AG09309 (cell line): Measurements from ENCODE around the gene NRG3.

Experiments used
- DNase-seq: peaks from one replicate; pipeline ENCODE4 v3.0.0-alpha.2; 2010; ENCODE audit warnings: low read depth
- H3K4me3 ChIP-seq: 2 replicates; pipeline ENCODE4 v1.5.1; 2011; ENCODE audit warnings: mild to moderate bottlenecking, low read depth, low read length, moderate library complexity; ENCODE audit not compliant: control insufficient read depth
- TF ChIP-seq, protein P1 (sequence below): IDR thresholded peaks from 2 replicates; pipeline ENCODE4 v1.5.1; 2011; ENCODE audit warnings: mild to moderate bottlenecking, low read depth, low read length, inconsistent platforms; ENCODE audit not compliant: insufficient read depth, control insufficient read depth; ENCODE audit errors: missing control alignments

NRG3 gene

DNA sequence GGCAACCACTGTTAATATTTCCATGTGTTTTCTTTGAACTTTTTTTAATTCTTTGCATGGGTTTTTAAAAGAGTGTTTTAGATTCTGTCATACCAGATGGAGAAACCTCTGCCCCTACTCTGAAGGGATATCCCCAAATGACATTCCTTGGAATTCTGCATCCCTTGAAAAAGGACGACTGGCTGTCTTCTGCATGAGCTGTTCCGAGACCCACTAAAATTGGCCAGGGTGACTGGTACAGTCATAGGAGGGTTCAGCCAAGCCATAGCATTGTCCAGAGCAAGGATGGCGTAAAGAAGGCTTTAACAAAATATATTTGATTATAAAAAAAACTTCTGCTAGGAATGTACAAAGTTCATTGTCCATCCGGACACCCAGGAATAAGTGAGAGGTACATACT, 952.9 kb downstream of the NRG3 start:
- TF ChIP-seq, protein P1, sequence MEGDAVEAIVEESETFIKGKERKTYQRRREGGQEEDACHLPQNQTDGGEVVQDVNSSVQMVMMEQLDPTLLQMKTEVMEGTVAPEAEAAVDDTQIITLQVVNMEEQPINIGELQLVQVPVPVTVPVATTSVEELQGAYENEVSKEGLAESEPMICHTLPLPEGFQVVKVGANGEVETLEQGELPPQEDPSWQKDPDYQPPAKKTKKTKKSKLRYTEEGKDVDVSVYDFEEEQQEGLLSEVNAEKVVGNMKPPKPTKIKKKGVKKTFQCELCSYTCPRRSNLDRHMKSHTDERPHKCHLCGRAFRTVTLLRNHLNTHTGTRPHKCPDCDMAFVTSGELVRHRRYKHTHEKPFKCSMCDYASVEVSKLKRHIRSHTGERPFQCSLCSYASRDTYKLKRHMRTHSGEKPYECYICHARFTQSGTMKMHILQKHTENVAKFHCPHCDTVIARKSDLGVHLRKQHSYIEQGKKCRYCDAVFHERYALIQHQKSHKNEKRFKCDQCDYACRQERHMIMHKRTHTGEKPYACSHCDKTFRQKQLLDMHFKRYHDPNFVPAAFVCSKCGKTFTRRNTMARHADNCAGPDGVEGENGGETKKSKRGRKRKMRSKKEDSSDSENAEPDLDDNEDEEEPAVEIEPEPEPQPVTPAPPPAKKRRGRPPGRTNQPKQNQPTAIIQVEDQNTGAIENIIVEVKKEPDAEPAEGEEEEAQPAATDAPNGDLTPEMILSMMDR, result no peak
- H3K4me3 ChIP-seq, result no peak overlapping the region

DNA sequence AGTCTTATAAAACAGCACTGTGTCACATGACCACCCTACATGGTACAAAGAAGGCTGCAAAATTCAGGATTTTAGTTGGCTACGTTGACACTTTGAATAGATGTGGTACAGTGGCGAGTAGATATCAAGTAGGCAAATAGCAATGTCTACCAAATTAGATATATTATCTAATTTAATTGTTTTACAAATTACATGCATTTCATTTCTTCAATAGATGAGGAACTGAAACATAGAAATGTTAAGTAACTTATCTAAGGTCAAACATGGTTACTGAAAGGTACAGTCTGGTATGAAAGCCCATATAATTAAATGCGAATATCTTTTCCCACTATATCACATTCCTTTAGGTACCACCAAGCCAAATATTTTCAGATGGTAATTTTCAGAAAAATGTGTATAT, 972.2 kb downstream of the NRG3 start:
- H3K4me3 ChIP-seq, result no peak overlapping the region
- DNase-seq, result no peak
- TF ChIP-seq, protein P1, result no peak

More for the DNA sequence above, 952.9 kb downstream of the NRG3 start:
- no peak for DNase-seq

DNA sequence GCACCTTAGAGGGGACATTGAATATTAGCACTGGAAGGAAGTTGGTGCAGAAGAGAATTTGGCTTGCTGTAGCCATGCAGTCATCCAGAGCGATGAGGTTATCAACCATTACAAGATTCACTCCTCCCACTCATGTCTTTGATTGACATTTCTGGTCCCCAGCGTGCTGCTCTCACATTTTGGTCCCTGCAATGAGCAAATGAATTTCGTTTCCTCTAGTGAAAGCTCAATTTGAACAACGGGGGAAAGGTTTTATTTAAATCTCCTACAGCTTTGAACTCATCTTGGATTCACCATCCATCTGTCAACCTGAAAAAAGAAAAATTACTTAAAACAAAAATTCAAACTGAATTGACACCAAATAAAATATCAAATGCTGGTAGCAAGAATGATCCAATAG, 975.2 kb downstream of the NRG3 start:
- H3K4me3 ChIP-seq, result no peak overlapping the region
- TF ChIP-seq, protein P1, result no peak
- no peak for DNase-seq

- no peak for DNase-seq
- H3K4me3 ChIP-seq, result no peak overlapping the region
- TF ChIP-seq, protein P1, result no peak
Observed at GRCh38 chr10:82856957-82857613, 982.1 kb downstream of the NRG3 start.

- DNase-seq, result no peak
Observed at GRCh38 chr10:82861889-82862288, 986.9 kb downstream of the NRG3 start.

DNA sequence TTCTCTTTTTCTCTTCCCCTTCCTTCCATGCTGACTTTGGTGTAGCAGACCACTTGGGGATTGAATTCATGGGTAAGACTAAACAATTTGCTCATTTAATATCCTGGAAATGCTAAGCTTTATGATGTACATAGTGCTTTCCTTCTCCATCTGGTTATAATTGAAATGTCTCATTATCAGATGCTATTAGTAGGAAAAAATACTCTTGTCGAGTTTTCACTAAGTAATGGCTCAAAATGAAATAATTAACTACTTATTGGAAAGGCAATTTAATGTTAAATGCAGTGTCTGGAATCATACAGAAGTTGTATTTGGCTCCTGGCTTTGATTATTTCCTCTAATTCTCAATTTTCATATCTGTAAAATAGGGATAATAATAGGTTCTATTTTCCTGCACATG, 990.4 kb downstream of the NRG3 start:
- DNase-seq, result no peak
- TF ChIP-seq, protein P1, result no peak
- H3K4me3 ChIP-seq, result no peak overlapping the region

More at GRCh38 chr10:82861889-82862288, 986.9 kb downstream of the NRG3 start:
- TF ChIP-seq, protein P1, result no peak
- H3K4me3 ChIP-seq, result no peak overlapping the region

- H3K4me3 ChIP-seq, result no peak overlapping the region
- TF ChIP-seq, protein P1, result no peak
- peak; percentile 35 for DNase-seq
Observed at GRCh38 chr10:82866424-82867020, 991.5 kb downstream of the NRG3 start.
